GM06990 (cell line): Measurements from ENCODE around the gene CTIF.

Experiments used
- DNase-seq: peaks from one replicate; pipeline ENCODE4 v3.0.0-alpha.2; 2011; ENCODE audit not compliant: insufficient read length; ENCODE audit errors: extremely low read depth
- H3K27me3 ChIP-seq: replicated peaks from 2 replicates; pipeline ENCODE4 v1.6.0; 2011; ENCODE audit warnings: low read length; ENCODE audit not compliant: control insufficient read depth, insufficient read depth
- H3K36me3 ChIP-seq: 2 replicates; pipeline ENCODE4 v1.5.1; 2011; ENCODE audit warnings: low read length; ENCODE audit not compliant: control insufficient read depth, insufficient read depth
- H3K4me3 ChIP-seq: replicated peaks from 2 replicates; pipeline ENCODE4 v1.5.1; 2011; ENCODE audit warnings: low read depth, mild to moderate bottlenecking, control low read depth, low read length
- CTCF ChIP-seq: IDR thresholded peaks from 2 replicates; pipeline ENCODE4 v1.5.1; 2011; ENCODE audit warnings: low read length, control low read depth, mild to moderate bottlenecking, inconsistent platforms; ENCODE audit not compliant: insufficient read depth, poor library complexity, severe bottlenecking

Gene CTIF

GRCh38 chr18:48828194-48828545 is 289.3 kb downstream of the CTIF start:
- Histone ChIP-seq H3K27me3 (no peaks in the 10 kb centered on the region), H3K36me3 (no peaks in the 10 kb centered on the region), H3K4me3 (no peak overlapping the region)
- no peak for DNase-seq
- TF ChIP-seq CTCF = no peak

DNA sequence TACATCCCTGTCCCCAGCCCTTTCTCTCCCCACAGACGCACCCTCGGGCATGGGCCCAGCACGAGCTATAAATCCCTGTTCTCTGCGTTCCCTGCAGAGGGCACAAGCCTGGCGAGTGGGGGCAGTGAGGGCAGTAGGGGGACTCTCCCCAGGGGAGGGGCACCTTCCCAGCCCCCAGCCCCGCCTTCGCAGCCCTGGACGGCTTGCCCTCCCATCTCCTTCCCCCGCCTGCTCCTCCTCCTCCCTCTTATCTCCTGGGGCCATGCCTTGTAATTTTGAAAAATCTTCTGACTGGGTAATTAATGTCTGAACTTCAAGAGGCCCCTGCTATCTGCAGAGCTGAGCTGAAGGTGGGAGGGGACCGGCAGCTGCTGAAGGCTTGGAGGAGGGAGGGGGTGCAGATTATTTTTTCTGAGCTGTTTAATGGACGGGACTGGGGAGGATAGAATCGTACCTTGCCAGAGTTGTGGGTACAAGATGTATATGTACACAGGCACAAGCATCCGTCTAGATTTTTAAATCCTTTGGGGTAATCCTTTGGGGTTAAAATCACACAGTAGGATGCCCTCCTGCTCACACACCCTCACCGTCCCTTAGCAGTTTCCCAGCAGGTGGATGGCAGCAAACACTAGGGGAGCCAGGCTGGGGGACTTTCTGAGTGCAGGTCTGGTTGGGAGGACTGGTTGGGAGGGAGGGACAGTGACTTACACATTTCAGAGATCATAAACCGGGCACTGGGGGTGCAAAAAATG is 290.0 kb downstream of the CTIF start:
- no peak for DNase-seq

DNA sequence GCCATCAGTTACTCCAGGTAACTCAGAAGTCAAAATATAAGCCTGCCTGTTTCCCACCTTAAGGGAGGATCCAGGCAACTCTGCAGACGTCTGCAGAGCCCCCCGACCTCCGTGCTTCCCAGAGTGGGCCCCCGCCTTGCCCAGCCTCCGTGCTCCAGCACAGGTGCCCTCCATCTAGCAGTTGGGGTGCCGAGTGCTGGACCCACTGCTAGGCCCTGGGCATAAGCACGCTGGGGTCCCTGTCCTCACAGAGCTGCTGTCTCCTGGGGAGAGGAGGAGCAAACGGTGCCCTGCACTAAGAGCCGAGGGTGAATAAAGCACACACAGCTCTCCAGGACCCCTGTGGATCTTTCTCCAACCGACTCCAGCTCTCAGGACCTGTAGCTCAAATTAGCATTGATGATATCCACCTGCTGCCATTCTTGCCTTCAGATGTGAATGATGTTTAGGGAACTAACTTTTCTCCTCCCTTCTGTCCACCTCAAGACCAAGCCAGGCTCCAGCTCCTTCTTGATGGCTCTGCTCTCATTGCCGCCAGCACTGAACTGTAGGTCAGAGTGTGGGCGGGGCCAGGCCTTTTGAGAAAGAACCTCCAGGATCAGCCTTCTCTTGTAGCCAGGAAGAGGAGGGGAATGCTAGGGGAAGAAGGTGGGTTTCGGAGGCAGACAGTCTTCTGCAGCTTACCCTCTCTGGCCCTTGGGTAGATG is 290.8 kb downstream of the CTIF start:
- H3K36me3 ChIP-seq = no peaks in the 10 kb centered on the region
- no peak for DNase-seq
- no peaks in the 10 kb centered on the region for H3K27me3 ChIP-seq
- H3K4me3 ChIP-seq = no peak overlapping the region
- TF ChIP-seq CTCF = no peak

More for the DNA sequence above, 290.0 kb downstream of the CTIF start:
- Histone ChIP-seq H3K36me3 (no peaks in the 10 kb centered on the region), H3K4me3 (no peak overlapping the region), H3K27me3 (no peaks in the 10 kb centered on the region)
- no peak for TF ChIP-seq CTCF

- Histone ChIP-seq H3K27me3 (no peaks in the 10 kb centered on the region), H3K36me3 (no peaks in the 10 kb centered on the region), H3K4me3 (no peak overlapping the region)
- no peak for TF ChIP-seq CTCF
- no peak for DNase-seq
Measured at GRCh38 chr18:48831113-48831759, 292.4 kb downstream of the CTIF start.

- Histone ChIP-seq H3K36me3 (no peaks in the 10 kb centered on the region), H3K4me3 (no peak overlapping the region), H3K27me3 (no peaks in the 10 kb centered on the region)
- TF ChIP-seq CTCF = no peak
- DNase-seq = no peak
Measured at GRCh38 chr18:48831802-48832201, 293.0 kb downstream of the CTIF start.
